ENCODE results near the gene CREB5.

Gene CREB5

DNA sequence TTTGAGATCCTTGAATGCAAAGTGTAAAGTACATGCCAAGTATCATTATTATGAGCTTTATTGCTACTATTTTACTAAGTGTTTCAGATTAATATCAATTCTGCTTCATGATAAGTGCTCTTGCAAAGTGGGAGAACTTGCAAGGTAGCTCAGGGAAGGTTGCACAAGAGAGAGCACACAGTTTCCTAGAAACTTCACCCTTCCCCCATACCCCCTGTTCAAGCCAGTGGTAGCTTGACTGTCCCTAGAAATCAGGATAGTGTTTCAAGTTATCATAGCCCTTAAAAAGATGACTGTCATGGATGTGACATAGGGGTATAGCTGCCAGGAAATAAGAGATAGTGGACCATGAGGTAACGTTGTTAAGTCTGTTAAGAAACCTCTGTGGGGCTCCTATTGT lies 294.3 kb downstream of the CREB5 start:
- no peak overlapping the region for H3K4me3 ChIP-seq (ENCODE audit: low read length in 2 of 2)
- no peaks in the 10 kb centered on the region for H3K4me1 ChIP-seq (ENCODE audit: control insufficient read depth, insufficient read depth, low read length)
- H3K27ac ChIP-seq (ENCODE audit: low read length): no peak overlapping the region
- H3K9me3 ChIP-seq (ENCODE audit: control insufficient read depth in 2 of 2, low read length in 2 of 2): no peaks in the 10 kb centered on the region
- H3K9ac ChIP-seq (ENCODE audit: low read length in 2 of 2): no peak overlapping the region
- H3K27me3 ChIP-seq (ENCODE audit: control insufficient read depth in 1 of 2, insufficient read depth in 2 of 2, low read length in 2 of 2): no peaks in the 10 kb centered on the region
- no peaks in the 10 kb centered on the region for H3K36me3 ChIP-seq (ENCODE audit: control insufficient read depth in 2 of 2, insufficient read depth in 2 of 2, low read length in 2 of 2)

DNA sequence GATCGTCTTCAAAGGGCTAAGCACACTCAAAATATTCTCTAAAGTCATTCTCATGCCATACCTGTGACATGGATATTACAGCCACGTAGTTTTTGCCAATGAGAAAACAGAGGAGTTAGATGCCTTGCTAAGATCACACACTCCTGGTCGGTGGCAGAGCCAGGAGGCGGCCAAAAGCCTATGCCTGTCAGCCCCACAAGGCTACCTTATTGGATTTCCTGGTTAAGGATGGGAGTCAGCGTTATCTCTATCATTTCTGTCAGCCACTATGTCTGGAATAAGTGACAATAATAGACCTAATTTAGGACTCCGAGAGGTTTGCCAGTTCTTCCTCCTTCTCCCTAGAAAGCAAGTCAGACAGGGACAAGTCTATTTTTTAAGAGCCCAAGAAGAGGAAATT lies 295.0 kb downstream of the CREB5 start:
- no peaks in the 10 kb centered on the region for H3K4me1 ChIP-seq (ENCODE audit: control insufficient read depth, insufficient read depth, low read length)
- H3K9me3 ChIP-seq (ENCODE audit: control insufficient read depth in 2 of 2, low read length in 2 of 2): no peaks in the 10 kb centered on the region
- no peak overlapping the region for H3K27ac ChIP-seq (ENCODE audit: low read length)
- no peak overlapping the region for H3K9ac ChIP-seq (ENCODE audit: low read length in 2 of 2)
- no peaks in the 10 kb centered on the region for H3K27me3 ChIP-seq (ENCODE audit: control insufficient read depth in 1 of 2, insufficient read depth in 2 of 2, low read length in 2 of 2)
- no peaks in the 10 kb centered on the region for H3K36me3 ChIP-seq (ENCODE audit: control insufficient read depth in 2 of 2, insufficient read depth in 2 of 2, low read length in 2 of 2)
- no peak overlapping the region for H3K4me3 ChIP-seq (ENCODE audit: low read length in 2 of 2)

DNA sequence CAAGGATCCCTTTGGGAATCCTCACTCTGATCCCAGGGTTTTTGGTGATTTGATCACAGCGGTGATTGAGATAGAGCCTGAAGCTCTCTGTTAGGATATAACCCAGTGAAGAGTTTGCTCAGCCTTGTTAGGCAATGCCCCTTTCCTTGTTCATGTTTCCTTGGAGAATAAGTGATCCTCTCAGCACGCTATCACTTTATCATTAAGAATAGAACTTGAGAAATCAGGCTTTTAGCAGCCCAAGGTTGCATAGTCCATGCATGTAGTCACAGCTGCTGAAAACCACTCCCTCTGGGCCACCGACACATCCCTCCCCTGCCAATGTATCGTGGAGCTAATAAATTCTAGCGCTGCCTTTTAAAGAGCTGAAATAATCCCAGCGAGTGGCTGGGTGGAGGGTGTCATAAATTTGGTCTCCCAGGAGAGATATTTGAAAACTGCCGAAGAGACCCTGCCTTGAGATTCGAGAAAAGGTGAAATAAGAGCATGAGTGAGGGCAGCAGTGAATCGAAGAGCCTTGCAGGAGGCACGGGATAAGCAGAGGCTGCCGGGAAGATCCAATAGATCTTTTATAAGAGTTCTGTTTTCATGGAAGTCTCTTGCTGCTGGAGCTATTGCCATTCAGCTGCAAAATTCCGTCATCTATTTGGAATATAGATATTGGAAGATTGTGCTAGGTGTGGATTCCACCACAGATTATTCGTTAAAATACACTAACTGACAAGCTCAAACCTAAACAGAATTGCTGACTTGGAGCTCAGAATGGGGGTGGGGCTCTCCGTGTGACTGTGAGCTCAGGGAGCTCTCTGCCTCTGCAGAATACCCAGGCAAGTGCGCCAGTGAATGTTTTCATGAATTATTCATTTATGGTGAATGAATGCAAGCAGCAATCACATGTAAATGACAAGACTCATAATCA lies 296.0 kb downstream of the CREB5 start:
- Histone ChIP-seq H3K4me3 (ENCODE audit: low read length in 2 of 2) (peak overlapping the region; percentile 35 to 37), H3K36me3 (ENCODE audit: control insufficient read depth in 2 of 2, insufficient read depth in 2 of 2, low read length in 2 of 2) (no peaks in the 10 kb centered on the region), H3K27me3 (ENCODE audit: control insufficient read depth in 1 of 2, insufficient read depth in 2 of 2, low read length in 2 of 2) (no peaks in the 10 kb centered on the region), H3K4me1 (ENCODE audit: control insufficient read depth, insufficient read depth, low read length) (no peaks in the 10 kb centered on the region), H3K9me3 (ENCODE audit: control insufficient read depth in 2 of 2, low read length in 2 of 2) (no peaks in the 10 kb centered on the region), H3K9ac (ENCODE audit: low read length in 2 of 2) (no peak overlapping the region), H3K27ac (ENCODE audit: low read length) (no peak overlapping the region)

DNA sequence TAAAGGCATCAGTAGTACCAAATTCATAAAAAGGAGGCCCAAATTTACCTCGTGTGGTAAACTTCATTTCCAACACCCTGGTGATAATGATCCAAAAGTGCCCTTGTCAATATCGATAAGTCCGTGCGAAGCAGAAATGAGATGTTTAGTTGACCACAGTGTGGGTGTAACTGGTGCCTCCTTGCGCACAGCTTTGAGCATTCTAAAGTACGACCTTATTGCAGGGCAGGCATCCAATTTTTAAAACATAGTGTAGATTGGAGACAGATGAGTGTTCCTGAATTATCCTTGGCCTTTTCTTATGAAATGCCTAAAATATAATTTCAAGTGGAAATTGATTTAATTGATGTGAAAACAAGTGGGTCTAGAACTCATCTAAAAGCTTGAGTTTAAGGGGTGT lies 297.4 kb downstream of the CREB5 start:
- H3K27ac ChIP-seq (ENCODE audit: low read length): no peak overlapping the region
- H3K4me1 ChIP-seq (ENCODE audit: control insufficient read depth, insufficient read depth, low read length): no peaks in the 10 kb centered on the region
- no peak overlapping the region for H3K4me3 ChIP-seq (ENCODE audit: low read length in 2 of 2)
- H3K36me3 ChIP-seq (ENCODE audit: control insufficient read depth in 2 of 2, insufficient read depth in 2 of 2, low read length in 2 of 2): no peaks in the 10 kb centered on the region
- no peaks in the 10 kb centered on the region for H3K9me3 ChIP-seq (ENCODE audit: control insufficient read depth in 2 of 2, low read length in 2 of 2)
- H3K27me3 ChIP-seq (ENCODE audit: control insufficient read depth in 1 of 2, insufficient read depth in 2 of 2, low read length in 2 of 2): no peaks in the 10 kb centered on the region
- H3K9ac ChIP-seq (ENCODE audit: low read length in 2 of 2): no peak overlapping the region

DNA sequence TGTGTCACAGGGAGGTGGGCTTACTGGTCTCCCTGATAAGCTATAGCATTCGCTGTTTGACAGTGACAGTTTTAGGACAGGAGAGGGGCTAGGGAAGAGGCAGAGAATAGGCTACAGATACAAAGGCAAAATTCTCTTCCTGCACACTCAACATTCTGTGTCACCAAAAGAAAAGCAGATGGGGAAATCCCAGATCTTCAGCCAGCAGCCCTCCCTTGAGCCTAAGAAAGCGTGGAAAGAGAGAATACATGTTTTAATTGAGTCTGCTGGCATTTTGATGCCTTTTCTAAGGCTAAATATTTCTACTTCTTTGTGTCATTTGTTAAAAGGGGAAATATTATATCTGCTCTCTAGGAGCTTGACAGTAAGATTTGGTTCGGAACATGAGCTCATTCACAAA lies 298.8 kb downstream of the CREB5 start:
- Histone ChIP-seq H3K4me1 (ENCODE audit: control insufficient read depth, insufficient read depth, low read length) (no peaks in the 10 kb centered on the region), H3K4me3 (ENCODE audit: low read length in 2 of 2) (no peak overlapping the region), H3K36me3 (ENCODE audit: control insufficient read depth in 2 of 2, insufficient read depth in 2 of 2, low read length in 2 of 2) (no peaks in the 10 kb centered on the region), H3K9ac (ENCODE audit: low read length in 2 of 2) (no peak overlapping the region), H3K27ac (ENCODE audit: low read length) (no peak overlapping the region), H3K9me3 (ENCODE audit: control insufficient read depth in 2 of 2, low read length in 2 of 2) (no peaks in the 10 kb centered on the region), H3K27me3 (ENCODE audit: control insufficient read depth in 1 of 2, insufficient read depth in 2 of 2, low read length in 2 of 2) (no peaks in the 10 kb centered on the region)

DNA sequence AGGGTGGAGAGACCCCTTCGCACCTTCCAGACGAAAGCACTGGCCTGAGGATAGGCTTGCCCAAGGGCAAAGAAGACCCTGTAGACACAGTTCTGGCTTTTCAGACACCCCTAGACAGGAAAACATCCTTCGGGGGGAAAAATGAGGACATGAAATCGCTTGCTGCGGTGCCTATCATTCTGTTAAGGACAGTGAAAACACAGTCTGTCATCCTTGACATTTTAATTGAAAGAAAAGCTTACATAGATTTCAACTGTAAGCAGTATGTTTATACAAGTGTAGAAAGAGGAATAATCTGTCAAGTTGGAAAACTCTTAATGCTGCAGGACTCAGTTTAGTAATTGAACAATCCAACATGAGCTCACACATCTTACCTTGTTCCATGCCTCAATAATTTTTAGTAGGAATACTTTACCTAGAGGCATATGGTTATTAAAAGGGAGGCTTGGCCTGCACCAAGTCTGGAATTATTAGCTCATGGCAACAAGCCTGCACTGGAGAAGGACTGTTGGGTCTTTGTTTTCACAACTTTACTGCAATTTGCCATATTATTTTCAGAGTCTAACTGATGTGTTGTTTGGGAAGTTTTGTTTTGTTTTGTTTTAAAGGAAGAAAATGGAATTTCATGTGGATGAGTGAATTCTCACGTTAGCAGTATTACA lies 302.3 kb downstream of the CREB5 start:
- H3K27ac ChIP-seq (ENCODE audit: low read length): no peak overlapping the region
- no peak overlapping the region for H3K9ac ChIP-seq (ENCODE audit: low read length in 2 of 2)
- H3K4me3 ChIP-seq (ENCODE audit: low read length in 2 of 2): no peak overlapping the region
- peaks cover 3 to 7% of the 10 kb centered on the region in 2 donors for H3K36me3 ChIP-seq (ENCODE audit: control insufficient read depth in 2 of 2, insufficient read depth in 2 of 2, low read length in 2 of 2)
- no peaks in the 10 kb centered on the region for H3K4me1 ChIP-seq (ENCODE audit: control insufficient read depth, insufficient read depth, low read length)
- no peaks in the 10 kb centered on the region for H3K27me3 ChIP-seq (ENCODE audit: control insufficient read depth in 1 of 2, insufficient read depth in 2 of 2, low read length in 2 of 2)
- H3K9me3 ChIP-seq (ENCODE audit: control insufficient read depth in 2 of 2, low read length in 2 of 2): no peaks in the 10 kb centered on the region

DNA sequence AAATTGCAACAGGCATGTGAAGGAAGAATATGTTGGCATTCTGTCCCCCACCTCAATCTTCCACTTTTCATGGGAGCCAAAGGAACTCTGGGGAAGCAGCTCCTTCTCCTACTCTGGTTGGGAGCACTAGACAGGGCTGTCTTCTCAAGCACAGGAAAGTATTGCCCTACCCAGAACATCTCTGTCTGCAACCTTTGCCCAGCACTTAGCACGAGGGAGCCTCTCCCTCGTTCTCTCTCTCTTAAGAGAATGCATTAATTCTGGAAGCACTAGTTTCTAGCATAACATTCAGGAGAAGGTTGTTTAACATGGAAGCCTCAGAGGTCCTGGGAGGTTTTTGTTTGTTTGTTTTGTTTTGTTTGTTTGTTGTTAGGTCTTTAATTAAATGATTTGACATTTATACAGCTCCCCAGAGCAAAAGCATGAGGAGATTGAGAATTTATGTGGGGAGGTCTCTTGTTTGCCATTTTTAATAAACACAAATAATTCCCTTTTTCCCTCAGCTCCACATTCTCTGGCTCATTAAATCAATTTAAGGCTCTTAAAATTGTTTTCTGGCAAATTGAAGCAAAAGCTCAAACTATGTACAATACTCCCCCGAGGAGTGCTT lies 305.2 kb downstream of the CREB5 start:
- Histone ChIP-seq H3K9ac (ENCODE audit: low read length in 2 of 2) (no peak overlapping the region), H3K27ac (ENCODE audit: low read length) (no peak overlapping the region)

DNA sequence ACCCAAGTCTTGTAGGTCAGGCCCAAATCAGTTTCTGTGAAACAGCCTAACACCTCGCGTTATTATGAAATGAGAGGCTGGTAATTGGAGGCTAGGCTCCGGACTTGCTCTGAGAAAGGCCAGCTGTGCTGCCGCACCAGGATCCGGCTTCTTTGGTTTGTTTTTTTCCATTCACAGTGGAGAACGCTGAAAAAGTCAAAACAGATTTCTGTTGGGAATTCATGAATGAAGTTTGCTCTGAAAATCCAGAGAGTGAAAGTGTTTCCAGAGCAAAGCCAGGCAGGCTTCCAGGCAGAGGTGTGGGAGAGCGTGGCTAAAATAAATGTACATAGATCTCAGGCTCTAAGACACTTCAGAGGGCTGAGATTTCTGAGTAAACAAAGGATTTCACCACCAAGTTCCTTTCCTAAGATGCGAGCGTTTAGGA lies 305.8 kb downstream of the CREB5 start:
- Histone ChIP-seq H3K9me3 (ENCODE audit: control insufficient read depth in 2 of 2, low read length in 2 of 2) (no peaks in the 10 kb centered on the region), H3K9ac (ENCODE audit: low read length in 2 of 2) (no peak overlapping the region), H3K4me1 (ENCODE audit: control insufficient read depth, insufficient read depth, low read length) (no peaks in the 10 kb centered on the region), H3K27ac (ENCODE audit: low read length) (no peak overlapping the region), H3K27me3 (ENCODE audit: control insufficient read depth in 1 of 2, insufficient read depth in 2 of 2, low read length in 2 of 2) (no peaks in the 10 kb centered on the region), H3K36me3 (ENCODE audit: control insufficient read depth in 2 of 2, insufficient read depth in 2 of 2, low read length in 2 of 2) (peaks cover 7 to 12% of the 10 kb centered on the region in 2 donors), H3K4me3 (ENCODE audit: low read length in 2 of 2) (no peak overlapping the region)

More for the DNA sequence above, 305.2 kb downstream of the CREB5 start:
- H3K4me3 ChIP-seq (ENCODE audit: low read length in 2 of 2): no peak overlapping the region
- H3K9me3 ChIP-seq (ENCODE audit: control insufficient read depth in 2 of 2, low read length in 2 of 2): no peaks in the 10 kb centered on the region
- H3K27me3 ChIP-seq (ENCODE audit: control insufficient read depth in 1 of 2, insufficient read depth in 2 of 2, low read length in 2 of 2): no peaks in the 10 kb centered on the region
- H3K4me1 ChIP-seq (ENCODE audit: control insufficient read depth, insufficient read depth, low read length): no peaks in the 10 kb centered on the region
- H3K36me3 ChIP-seq (ENCODE audit: control insufficient read depth in 2 of 2, insufficient read depth in 2 of 2, low read length in 2 of 2): peaks cover 4 to 10% of the 10 kb centered on the region in 2 donors

DNA sequence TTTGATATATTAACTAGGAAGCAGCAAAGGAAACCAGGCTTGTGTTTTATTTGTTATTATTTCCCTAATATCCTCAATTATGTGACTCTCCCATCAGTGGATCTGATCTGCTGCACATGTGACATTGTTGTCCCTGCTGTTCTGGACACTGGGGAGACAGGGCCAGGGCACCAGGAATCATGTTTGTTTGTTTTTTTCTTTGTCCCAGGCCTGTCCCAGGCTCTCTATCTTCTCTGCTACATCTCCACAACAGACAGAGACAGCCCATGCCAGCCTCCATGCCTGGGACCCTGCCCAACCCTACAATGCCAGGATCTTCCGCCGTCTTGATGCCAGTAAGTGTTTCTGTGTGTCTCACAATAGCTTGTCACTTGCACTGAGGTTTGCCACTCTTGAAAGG lies 306.2 kb downstream of the CREB5 start:
- no peak overlapping the region for H3K27ac ChIP-seq (ENCODE audit: low read length)
- no peaks in the 10 kb centered on the region for H3K27me3 ChIP-seq (ENCODE audit: control insufficient read depth in 1 of 2, insufficient read depth in 2 of 2, low read length in 2 of 2)
- H3K4me3 ChIP-seq (ENCODE audit: low read length in 2 of 2): no peak overlapping the region
- H3K9ac ChIP-seq (ENCODE audit: low read length in 2 of 2): no peak overlapping the region
- no peaks in the 10 kb centered on the region for H3K4me1 ChIP-seq (ENCODE audit: control insufficient read depth, insufficient read depth, low read length)
- H3K36me3 ChIP-seq (ENCODE audit: control insufficient read depth in 2 of 2, insufficient read depth in 2 of 2, low read length in 2 of 2): peaks cover 7 to 12% of the 10 kb centered on the region in 2 donors
- H3K9me3 ChIP-seq (ENCODE audit: control insufficient read depth in 2 of 2, low read length in 2 of 2): no peaks in the 10 kb centered on the region

DNA sequence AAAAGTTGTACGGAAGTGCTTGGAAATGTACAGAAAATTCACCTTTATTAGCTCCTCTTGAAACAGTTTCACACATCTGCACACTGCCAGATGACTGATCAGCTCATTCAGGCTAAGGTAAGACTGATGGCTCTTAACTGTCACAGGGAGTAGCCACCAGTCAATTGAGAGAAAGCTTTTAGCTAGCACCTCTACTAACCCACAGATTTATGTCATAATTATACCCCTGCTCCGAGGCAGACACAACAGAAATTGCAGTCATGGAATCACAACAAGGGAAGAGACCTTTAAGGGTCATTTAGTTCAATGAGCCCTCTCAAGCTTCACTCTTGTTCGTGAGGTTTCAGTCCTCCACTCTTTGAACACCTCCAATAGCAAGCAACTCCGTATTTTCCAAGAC lies 310.4 kb downstream of the CREB5 start:
- Histone ChIP-seq H3K27me3 (ENCODE audit: control insufficient read depth in 1 of 2, insufficient read depth in 2 of 2, low read length in 2 of 2) (no peaks in the 10 kb centered on the region), H3K9ac (ENCODE audit: low read length in 2 of 2) (no peak overlapping the region), H3K4me3 (ENCODE audit: low read length in 2 of 2) (no peak overlapping the region), H3K27ac (ENCODE audit: low read length) (no peak overlapping the region), H3K9me3 (ENCODE audit: control insufficient read depth in 2 of 2, low read length in 2 of 2) (no peaks in the 10 kb centered on the region), H3K36me3 (ENCODE audit: control insufficient read depth in 2 of 2, insufficient read depth in 2 of 2, low read length in 2 of 2) (peaks cover 10 to 12% of the 10 kb centered on the region in 2 donors), H3K4me1 (ENCODE audit: control insufficient read depth, insufficient read depth, low read length) (no peaks in the 10 kb centered on the region)

Data from stomach smooth muscle (tissue), 2 donors.